ENCODE data around the gene BCL2L11.

BCL2L11 gene

DNA sequence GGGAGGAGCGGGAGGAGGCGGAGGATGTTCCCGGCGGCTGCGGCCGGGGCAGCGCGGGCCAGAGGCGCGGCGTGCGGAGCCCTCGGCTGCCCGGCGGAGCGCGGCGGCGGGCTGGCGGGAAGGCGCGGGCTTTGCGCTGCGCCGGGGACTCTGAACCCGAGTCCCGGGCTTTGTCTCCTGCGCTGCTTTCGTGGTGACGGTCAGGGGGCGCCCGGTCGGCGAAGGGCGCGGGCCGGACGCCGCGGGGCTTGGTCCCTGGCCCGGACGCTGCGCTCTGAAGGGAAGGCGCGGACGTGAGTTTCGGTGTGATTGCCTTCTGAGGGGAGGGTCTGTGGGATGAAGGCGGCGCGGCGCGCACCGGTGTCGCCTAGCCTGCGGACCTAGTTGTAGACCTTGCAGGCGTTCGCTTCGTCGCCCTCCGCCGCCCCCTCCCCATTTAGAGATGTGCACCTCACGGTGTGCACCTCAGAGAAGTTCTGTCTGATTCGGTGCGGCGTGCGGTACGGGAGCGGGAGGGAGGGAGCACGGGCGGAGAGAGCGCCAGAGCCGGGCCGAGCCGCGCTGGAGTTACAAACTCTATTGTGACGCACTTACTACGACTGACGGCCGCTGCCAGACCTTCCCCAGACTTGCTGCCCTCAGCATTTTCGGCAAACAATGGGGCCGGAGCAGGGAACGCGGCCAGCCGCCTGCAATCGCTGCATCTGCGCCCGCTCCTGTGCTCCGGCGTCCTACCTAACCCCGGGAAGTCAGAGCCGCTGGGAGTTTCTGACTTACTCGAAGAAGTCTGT is 2.1 kb downstream of the BCL2L11 start:
- TF ChIP-seq, protein P1, sequence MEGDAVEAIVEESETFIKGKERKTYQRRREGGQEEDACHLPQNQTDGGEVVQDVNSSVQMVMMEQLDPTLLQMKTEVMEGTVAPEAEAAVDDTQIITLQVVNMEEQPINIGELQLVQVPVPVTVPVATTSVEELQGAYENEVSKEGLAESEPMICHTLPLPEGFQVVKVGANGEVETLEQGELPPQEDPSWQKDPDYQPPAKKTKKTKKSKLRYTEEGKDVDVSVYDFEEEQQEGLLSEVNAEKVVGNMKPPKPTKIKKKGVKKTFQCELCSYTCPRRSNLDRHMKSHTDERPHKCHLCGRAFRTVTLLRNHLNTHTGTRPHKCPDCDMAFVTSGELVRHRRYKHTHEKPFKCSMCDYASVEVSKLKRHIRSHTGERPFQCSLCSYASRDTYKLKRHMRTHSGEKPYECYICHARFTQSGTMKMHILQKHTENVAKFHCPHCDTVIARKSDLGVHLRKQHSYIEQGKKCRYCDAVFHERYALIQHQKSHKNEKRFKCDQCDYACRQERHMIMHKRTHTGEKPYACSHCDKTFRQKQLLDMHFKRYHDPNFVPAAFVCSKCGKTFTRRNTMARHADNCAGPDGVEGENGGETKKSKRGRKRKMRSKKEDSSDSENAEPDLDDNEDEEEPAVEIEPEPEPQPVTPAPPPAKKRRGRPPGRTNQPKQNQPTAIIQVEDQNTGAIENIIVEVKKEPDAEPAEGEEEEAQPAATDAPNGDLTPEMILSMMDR (IDR thresholded peaks at IDR 0.05; ENCODE audit: low read length, missing control alignments): no peak
- H3K4me3 ChIP-seq (replicated peaks; ENCODE audit: low read depth, low read length): peak overlapping the region; percentile 82
- DNase-seq (ENCODE audit: low read depth): peak; percentile 93

- TF ChIP-seq, protein P1 (IDR thresholded peaks at IDR 0.05; ENCODE audit: low read length, missing control alignments): no peak
- no peak overlapping the region for H3K4me3 ChIP-seq (replicated peaks; ENCODE audit: low read depth, low read length)
- no peak for DNase-seq (ENCODE audit: low read depth)
Observed at GRCh38 chr2:111123751-111124150, 3.0 kb downstream of the BCL2L11 start.

GRCh38 chr2:111126581-111126980 is 5.9 kb downstream of the BCL2L11 start:
- DNase-seq (ENCODE audit: low read depth): no peak
- no peak overlapping the region for H3K4me3 ChIP-seq (replicated peaks; ENCODE audit: low read depth, low read length)
- TF ChIP-seq, protein P1 (IDR thresholded peaks at IDR 0.05; ENCODE audit: low read length, missing control alignments): no peak

DNA sequence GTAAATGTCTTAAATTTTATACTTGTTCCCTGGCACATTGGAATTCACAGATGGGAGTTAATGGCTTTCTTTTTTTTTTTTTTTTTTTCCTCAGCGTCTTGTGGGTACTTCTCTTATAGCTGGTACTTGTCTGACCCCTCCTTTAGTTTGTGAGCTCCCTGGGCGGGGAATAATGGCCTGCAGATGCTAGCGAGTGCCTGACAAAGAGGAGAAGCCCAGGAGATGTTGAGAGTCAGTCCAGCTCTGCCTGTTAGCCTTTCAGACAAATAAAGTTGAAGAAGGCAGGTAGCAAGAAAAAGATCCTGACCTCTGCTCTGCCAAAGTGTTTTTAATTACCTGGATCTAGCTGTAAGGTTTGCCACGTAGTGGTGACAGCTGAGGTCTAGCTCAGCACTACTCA is 6.6 kb downstream of the BCL2L11 start:
- DNase-seq (ENCODE audit: low read depth): no peak
- no peak overlapping the region for H3K4me3 ChIP-seq (replicated peaks; ENCODE audit: low read depth, low read length)
- TF ChIP-seq, protein P1 (IDR thresholded peaks at IDR 0.05; ENCODE audit: low read length, missing control alignments): no peak

DNA sequence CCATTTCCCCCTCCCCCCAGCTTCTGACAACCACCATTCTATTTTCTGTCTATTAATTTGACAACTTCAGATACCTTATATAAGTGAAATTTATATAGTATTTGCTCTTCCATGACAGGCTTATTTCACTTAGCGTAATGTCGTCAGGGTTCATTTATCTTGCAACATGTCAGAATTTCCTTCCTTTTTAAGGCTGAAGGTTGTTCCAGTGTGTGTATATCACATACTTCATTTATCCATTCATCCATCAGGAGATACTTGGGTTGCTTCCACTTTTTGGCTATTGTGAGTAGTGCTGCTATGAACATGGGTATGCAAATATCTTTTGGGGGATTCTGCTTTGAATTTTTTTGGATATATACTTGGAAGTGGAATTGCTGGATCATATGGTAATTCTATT is 7.4 kb downstream of the BCL2L11 start:
- TF ChIP-seq, protein P1 (IDR thresholded peaks at IDR 0.05; ENCODE audit: low read length, missing control alignments): no peak
- no peak for DNase-seq (ENCODE audit: low read depth)

GRCh38 chr2:111133603-111134002 is 12.9 kb downstream of the BCL2L11 start:
- TF ChIP-seq, protein P1 (IDR thresholded peaks at IDR 0.05; ENCODE audit: low read length, missing control alignments): no peak
- no peak for DNase-seq (ENCODE audit: low read depth)
- H3K4me3 ChIP-seq (replicated peaks; ENCODE audit: low read depth, low read length): no peak overlapping the region

More for the DNA sequence above, 7.4 kb downstream of the BCL2L11 start:
- no peak overlapping the region for H3K4me3 ChIP-seq (replicated peaks; ENCODE audit: low read depth, low read length)

GRCh38 chr2:111134055-111134454 is 13.3 kb downstream of the BCL2L11 start:
- TF ChIP-seq, protein P1 (IDR thresholded peaks at IDR 0.05; ENCODE audit: low read length, missing control alignments): peak; percentile 19
- no peak overlapping the region for H3K4me3 ChIP-seq (replicated peaks; ENCODE audit: low read depth, low read length)
- no peak for DNase-seq (ENCODE audit: low read depth)
